ENCODE measurements around the gene IDUA. TPM values are rescaled to one million over a fixed set of nuclear protein-coding genes. Genes with fewer than 3 reads are reported as not detected.

The IDUA gene
- total and polyA plus RNA-seq, 2 of the 4 experiments (the other 2 are of a cell fraction) = 0.72 to 12.5 TPM

DNA sequence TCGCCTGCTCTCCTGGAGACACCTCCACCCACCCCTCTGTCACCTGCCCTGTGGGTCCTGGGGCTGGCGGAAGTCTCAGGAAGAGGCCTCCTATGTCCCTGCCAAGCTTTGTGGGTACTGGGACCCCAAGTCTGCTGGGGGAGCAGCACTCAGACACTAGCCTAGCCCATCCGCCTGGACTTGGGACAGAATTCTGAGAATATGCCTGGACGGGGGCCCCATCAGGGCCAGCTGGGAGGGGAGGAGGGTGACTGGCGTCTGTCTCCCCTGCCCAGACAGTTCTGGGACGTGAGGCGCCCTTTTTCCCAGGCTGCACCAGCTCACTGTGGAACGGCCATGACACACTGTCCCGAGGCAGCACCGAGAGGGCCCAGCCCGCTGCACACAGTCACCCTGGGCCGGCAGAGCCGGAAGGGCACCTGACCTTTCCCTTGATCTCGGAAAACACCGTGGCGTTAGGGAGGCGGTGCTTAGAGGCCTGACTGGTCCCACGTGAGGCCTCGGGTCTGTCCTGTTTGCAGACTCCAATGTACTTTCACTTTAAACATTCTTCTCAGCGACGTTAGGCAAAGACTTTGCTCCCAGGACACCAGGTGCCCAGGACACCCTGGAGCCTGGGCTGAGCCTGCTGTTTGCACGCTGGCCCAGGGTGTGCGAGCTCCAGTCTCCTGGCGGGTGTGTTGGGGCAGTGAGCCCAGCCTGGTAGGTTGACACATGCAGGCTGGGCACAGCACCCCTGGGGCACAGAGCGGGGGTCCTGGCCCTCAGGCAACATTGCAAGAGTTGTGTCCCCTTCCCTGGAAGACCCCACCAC lies 5.7 kb downstream of the IDUA start:
- Histone ChIP-seq H3K4me2 (ENCODE audit: low read depth, low read length) (peak overlapping the region; percentile 73), H2AFZ (replicated peaks; ENCODE audit: low read length, poor library complexity) (peak overlapping the region; percentile 81), H4K5ac (ENCODE audit: low read depth, low read length) (no peak overlapping the region), H3K4me3 (ENCODE audit: insufficient read depth, low read depth, low read length) (no peak overlapping the region), H3K4me1 (ENCODE audit: control insufficient read depth, insufficient read depth, low read length) (peaks cover 5% of the 10 kb centered on the region; the same call in 1 of the 2 replicates), H3K27me3 (ENCODE audit: control insufficient read depth, insufficient read depth, low read length) (peaks cover 10% of the 10 kb centered on the region), H3K9me1 (ENCODE audit: insufficient read depth, low read length) (no peaks in the 10 kb centered on the region), H2AK9ac (replicated peaks; ENCODE audit: low read depth, low read length, poor library complexity) (peak overlapping the region; percentile 81), H2AK5ac (ENCODE audit: low read depth, low read length) (no peak overlapping the region), H3K9me3 (ENCODE audit: control insufficient read depth, insufficient read depth, low read length) (no peaks in the 10 kb centered on the region), H3K9ac (ENCODE audit: low read depth, low read length) (no peak overlapping the region), H2BK5ac (ENCODE audit: low read depth, low read length, poor library complexity, severe bottlenecking) (no peak overlapping the region), H4K8ac (ENCODE audit: low read depth in 2 of 2, low read length in 2 of 2) (peak overlapping the region in 1 of 2 experiments; percentile 48; a peak in 1 of 4 replicates), H3K23ac (ENCODE audit: low read depth, low read length) (no peak overlapping the region), H4K20me1 (ENCODE audit: insufficient read depth, low read length) (peaks cover 2% of the 10 kb centered on the region), H4K91ac (ENCODE audit: insufficient read depth, low read depth, low read length) (no peak overlapping the region), H3K14ac (replicated peaks; ENCODE audit: low read depth, low read length) (no peak overlapping the region), H2BK120ac (ENCODE audit: low read depth, low read length) (no peak overlapping the region), H2BK15ac (ENCODE audit: low read depth, low read length) (no peak overlapping the region), H2BK20ac (ENCODE audit: low read depth, low read length) (no peak overlapping the region), H3K27ac (ENCODE audit: insufficient read depth, low read length) (no peak overlapping the region), H3K4ac (ENCODE audit: low read depth, low read length) (no peak overlapping the region), H3K79me1 (ENCODE audit: low read depth in 1 of 2, low read length in 2 of 2) (peaks cover 0 to 15% of the 10 kb centered on the region in 2 experiments; a peak in 1 of 4 replicates), H3K36me3 (ENCODE audit: control insufficient read depth, insufficient read depth, low read length) (peaks cover 9% of the 10 kb centered on the region; the same call in 1 of the 2 replicates), H3K56ac (ENCODE audit: extremely low read depth, insufficient read depth, low read length) (no peak overlapping the region), H3K18ac (ENCODE audit: low read depth, low read length) (no peak overlapping the region)
- TF ChIP-seq RFX5 (IDR thresholded peaks at IDR 0.05; ENCODE audit: low read depth, low read length) = no peak
- TF ChIP-seq, protein P1, sequence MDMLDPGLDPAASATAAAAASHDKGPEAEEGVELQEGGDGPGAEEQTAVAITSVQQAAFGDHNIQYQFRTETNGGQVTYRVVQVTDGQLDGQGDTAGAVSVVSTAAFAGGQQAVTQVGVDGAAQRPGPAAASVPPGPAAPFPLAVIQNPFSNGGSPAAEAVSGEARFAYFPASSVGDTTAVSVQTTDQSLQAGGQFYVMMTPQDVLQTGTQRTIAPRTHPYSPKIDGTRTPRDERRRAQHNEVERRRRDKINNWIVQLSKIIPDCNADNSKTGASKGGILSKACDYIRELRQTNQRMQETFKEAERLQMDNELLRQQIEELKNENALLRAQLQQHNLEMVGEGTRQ (IDR thresholded peaks at IDR 0.05; ENCODE audit: low read depth, low read length) = peak; percentile 73
- peak; percentile 30 for DNase-seq
- dilution Hi-C loops (cut with HindIII; ENCODE audit: low sequenced_read_pairs, unreplicated experiment) = no loop called here
- peak; percentile 3 for ATAC-seq (ENCODE audit: low read depth)
- ChIA-PET POLR2A (ENCODE audit: unreplicated experiment) (no interaction called here), CTCF (no interaction called here)
- in situ Hi-C loops (cut with MboI; ENCODE audit: low sequenced_read_pairs) = no loop called here
- intact Hi-C loops (cut with micrococcal nuclease) = no loop called here
- no TSS peak for BruUV-seq (replicated peaks)
- 44% methylated on average over 8 of the region's 25 CpGs; no CpG with 5 or more reads in 1 of the 2 experiments for WGBS, 2 experiments (ENCODE audit: extremely low coverage in 2 of 2, insufficient read length in 1 of 2)
